Neuronal stem cell (in vitro differentiated cells): ENCODE measurements around the gene ETS1.

Experiments used
- DNase-seq: peaks from one replicate; pipeline ENCODE4 v3.0.0-alpha.2; 2013; ENCODE audit warnings: low spot score
- H2AFZ ChIP-seq: one replicate; pipeline ENCODE4 v1.6.1; 2013; ENCODE audit warnings: mild to moderate bottlenecking, low read length, inconsistent platforms
- H2AK5ac ChIP-seq: 2 replicates; pipeline ENCODE4 v1.6.1; 2013; ENCODE audit warnings: low read depth, mild to moderate bottlenecking, inconsistent platforms, low read length, moderate library complexity, mixed read lengths
- H2BK120ac ChIP-seq: 2 replicates; pipeline ENCODE4 v1.6.1; 2013; ENCODE audit warnings: low read depth, mild to moderate bottlenecking, inconsistent platforms, low read length, moderate library complexity, mixed read lengths
- H2BK12ac ChIP-seq: one replicate; pipeline ENCODE4 v1.6.1; 2013; ENCODE audit warnings: low read length, inconsistent platforms
- H2BK15ac ChIP-seq: 2 replicates; pipeline ENCODE4 v1.6.1; 2013; ENCODE audit warnings: mild to moderate bottlenecking, low read length, inconsistent platforms, mixed read lengths
- H2BK5ac ChIP-seq: one replicate; pipeline ENCODE4 v1.6.1; 2013; ENCODE audit warnings: inconsistent platforms, mild to moderate bottlenecking, low read length, moderate library complexity
- H3K14ac ChIP-seq: one replicate; pipeline ENCODE4 v1.6.1; 2013; ENCODE audit warnings: low read length, inconsistent platforms
- H3K18ac ChIP-seq: 2 replicates; pipeline ENCODE4 v1.6.1; 2013; ENCODE audit warnings: low read length, inconsistent platforms
- H3K23ac ChIP-seq: 2 replicates; pipeline ENCODE4 v1.6.1; 2013; ENCODE audit warnings: low read depth, mild to moderate bottlenecking, mixed read lengths, low read length, inconsistent platforms; ENCODE audit not compliant: poor library complexity
- H3K27ac ChIP-seq: replicated peaks from 3 replicates; pipeline ENCODE4 v1.5.1; 2013; ENCODE audit warnings: low read length, inconsistent platforms
- H3K27me3 ChIP-seq, 3 experiments: 2 replicates each; pipeline ENCODE4 v1.6.1; 2013; ENCODE audit warnings: low read length in 3 of 3, mild to moderate bottlenecking in 2 of 3, inconsistent platforms in 1 of 3, low read depth in 1 of 3, mixed read lengths in 1 of 3, moderate library complexity in 1 of 3; ENCODE audit not compliant: control insufficient read depth in 3 of 3, insufficient read depth in 3 of 3
- H3K36me3 ChIP-seq, 2 donors: replicated peaks in 1 of 2; 2 replicates each; pipeline ENCODE4 v1.6.1; 2013; ENCODE audit warnings: low read length in 2 of 2; ENCODE audit not compliant: control insufficient read depth in 2 of 2, insufficient read depth in 2 of 2
- H3K4ac ChIP-seq: 2 replicates; pipeline ENCODE4 v1.6.1; 2013; ENCODE audit warnings: inconsistent platforms, mild to moderate bottlenecking, low read length, moderate library complexity
- H3K4me1 ChIP-seq, 2 donors: 1 replicate in 1 of 2; 2 replicates in 1 of 2; pipeline ENCODE4 v1.6.1; 2013; ENCODE audit warnings: low read length in 2 of 2, low read depth in 1 of 2; ENCODE audit not compliant: control insufficient read depth in 2 of 2, insufficient read depth in 1 of 2
- H3K4me2 ChIP-seq: one replicate; pipeline ENCODE4 v1.6.1; 2013; ENCODE audit warnings: mild to moderate bottlenecking, low read length, inconsistent platforms; ENCODE audit not compliant: insufficient read depth, poor library complexity, severe bottlenecking
- H3K4me3 ChIP-seq, 2 donors: 2 replicates each; pipeline ENCODE4 v1.5.1; 2013; ENCODE audit warnings: low read length in 2 of 2, mild to moderate bottlenecking in 2 of 2, inconsistent platforms in 1 of 2, moderate library complexity in 1 of 2
- H3K79me1 ChIP-seq: one replicate; pipeline ENCODE4 v1.6.1; 2013; ENCODE audit warnings: low read depth, mild to moderate bottlenecking, inconsistent platforms, low read length, moderate library complexity
- H3K9ac ChIP-seq: one replicate; pipeline ENCODE4 v1.6.1; 2013; ENCODE audit warnings: mild to moderate bottlenecking, low read depth, low read length, inconsistent platforms; ENCODE audit not compliant: poor library complexity
- H3K9me3 ChIP-seq, 2 donors: replicated peaks in 1 of 2; 2 replicates each; pipeline versions ENCODE3 to v1.6.1; 2013; ENCODE audit warnings: low read length in 2 of 2, mild to moderate bottlenecking in 2 of 2, inconsistent platforms in 1 of 2, low read depth in 1 of 2, mixed read lengths in 1 of 2, moderate library complexity in 1 of 2; ENCODE audit not compliant: control insufficient read depth in 2 of 2, insufficient read depth in 1 of 2
- H4K8ac ChIP-seq: one replicate; pipeline ENCODE4 v1.6.1; 2013; ENCODE audit warnings: low read depth, mild to moderate bottlenecking, inconsistent platforms, low read length, moderate library complexity
- H4K91ac ChIP-seq: one replicate; pipeline ENCODE4 v1.6.1; 2013; ENCODE audit warnings: low read length, low read depth, mild to moderate bottlenecking, inconsistent platforms; ENCODE audit not compliant: poor library complexity
- WGBS, 2 donors: extraction: QIAGEN DNeasy Blood & Tissue Kit; methylation state at CpG; one replicate each; pipeline ENCODE4 v1.1.7; 2013; ENCODE audit warnings: missing lambda C conversion rate in 2 of 2, mixed read lengths in 1 of 2; ENCODE audit not compliant: insufficient read length in 2 of 2, insufficient replicate concordance in 1 of 2; ENCODE audit errors: extremely low coverage in 2 of 2; 5-methylcytosine and 5-hydroxymethylcytosine counted together

Gene ETS1

GRCh38 chr11:128540469-128540868 is 46.9 kb downstream of the ETS1 start:
- Histone ChIP-seq H2AK5ac (no peak overlapping the region), H3K4me3 (no peak overlapping the region), H2BK120ac (no peak overlapping the region), H3K79me1 (no peaks in the 10 kb centered on the region), H3K27me3 (peaks cover 0 to 55% (median 27%) of the 10 kb centered on the region in 3 experiments), H4K91ac (no peak overlapping the region), H2BK5ac (no peak overlapping the region), H2AFZ (no peak overlapping the region), H3K9me3 (no peaks in the 10 kb centered on the region), H3K9ac (no peak overlapping the region), H3K23ac (no peak overlapping the region), H3K27ac (no peak overlapping the region), H2BK12ac (no peak overlapping the region), H2BK15ac (no peak overlapping the region), H3K4me1 (peaks cover 2 to 9% of the 10 kb centered on the region in 2 donors), H3K14ac (no peak overlapping the region), H4K8ac (no peak overlapping the region), H3K18ac (no peak overlapping the region), H3K4ac (no peak overlapping the region), H3K36me3 (no peaks in the 10 kb centered on the region), H3K4me2 (no peak overlapping the region)
- no peak for DNase-seq
- WGBS, 2 donors: no CpG with 5 or more reads among the region's 6 CpGs

GRCh38 chr11:128536506-128536905 is 50.9 kb downstream of the ETS1 start:
- Histone ChIP-seq H2BK120ac (no peak overlapping the region), H4K8ac (no peak overlapping the region), H2AFZ (no peak overlapping the region), H3K27ac (no peak overlapping the region), H4K91ac (no peak overlapping the region), H2AK5ac (no peak overlapping the region), H3K27me3 (peaks cover 10 to 59% (median 56%) of the 10 kb centered on the region in 3 experiments), H2BK5ac (no peak overlapping the region), H3K4me2 (no peak overlapping the region), H3K4me3 (no peak overlapping the region), H3K18ac (no peak overlapping the region), H3K14ac (no peak overlapping the region), H3K79me1 (no peaks in the 10 kb centered on the region), H3K9ac (no peak overlapping the region), H3K23ac (no peak overlapping the region), H2BK15ac (no peak overlapping the region), H3K9me3 (no peaks in the 10 kb centered on the region), H2BK12ac (no peak overlapping the region), H3K4me1 (peaks cover 7 to 9% of the 10 kb centered on the region in 2 donors), H3K4ac (no peak overlapping the region), H3K36me3 (no peaks in the 10 kb centered on the region)
- DNase-seq: no peak
- no CpG with 5 or more reads among the region's 1 CpG for WGBS, 2 donors

- Histone ChIP-seq H3K79me1 (no peaks in the 10 kb centered on the region), H3K4me1 (peaks cover 7 to 9% of the 10 kb centered on the region in 2 donors), H3K4ac (no peak overlapping the region), H2BK120ac (no peak overlapping the region), H2BK12ac (no peak overlapping the region), H4K91ac (no peak overlapping the region), H3K14ac (no peak overlapping the region), H4K8ac (no peak overlapping the region), H2AK5ac (no peak overlapping the region), H3K9ac (no peak overlapping the region), H3K27me3 (peaks cover 10 to 59% (median 58%) of the 10 kb centered on the region in 3 experiments), H3K4me3 (no peak overlapping the region), H3K36me3 (no peaks in the 10 kb centered on the region), H3K27ac (no peak overlapping the region), H3K9me3 (no peaks in the 10 kb centered on the region), H3K4me2 (no peak overlapping the region), H3K23ac (no peak overlapping the region), H2AFZ (no peak overlapping the region), H2BK15ac (no peak overlapping the region), H3K18ac (no peak overlapping the region), H2BK5ac (no peak overlapping the region)
- WGBS, 2 donors: no CpG with 5 or more reads among the region's 1 CpG
- DNase-seq: no peak
Observed at GRCh38 chr11:128535468-128536457, 51.6 kb downstream of the ETS1 start.

GRCh38 chr11:128533472-128533871 is 53.9 kb downstream of the ETS1 start:
- no peak overlapping the region for H2AK5ac ChIP-seq
- H3K4me3 ChIP-seq: no peak overlapping the region
- H4K8ac ChIP-seq: no peak overlapping the region
- no peak overlapping the region for H2BK5ac ChIP-seq
- H3K36me3 ChIP-seq: no peaks in the 10 kb centered on the region
- no peak overlapping the region for H3K9ac ChIP-seq
- H3K18ac ChIP-seq: no peak overlapping the region
- H2AFZ ChIP-seq: no peak overlapping the region
- peaks cover 12 to 73% (median 69%) of the 10 kb centered on the region in 3 experiments for H3K27me3 ChIP-seq
- H2BK15ac ChIP-seq: no peak overlapping the region
- H3K4me1 ChIP-seq: peaks cover 7 to 14% of the 10 kb centered on the region in 2 donors
- H3K23ac ChIP-seq: no peak overlapping the region
- H3K4me2 ChIP-seq: no peak overlapping the region
- DNase-seq: no peak
- no peak overlapping the region for H3K4ac ChIP-seq
- no peak overlapping the region for H4K91ac ChIP-seq
- H3K79me1 ChIP-seq: no peaks in the 10 kb centered on the region
- no peak overlapping the region for H2BK12ac ChIP-seq
- H2BK120ac ChIP-seq: no peak overlapping the region
- H3K14ac ChIP-seq: no peak overlapping the region
- H3K9me3 ChIP-seq: no peaks in the 10 kb centered on the region
- no peak overlapping the region for H3K27ac ChIP-seq
- WGBS, 2 donors: no CpG with 5 or more reads among the region's 2 CpGs
